HepG2 (cell line): ENCODE data around the gene NEDD1. TPM values are rescaled to one million over a fixed set of nuclear protein-coding genes. Genes with fewer than 3 reads are reported as not detected.

Experiments
- ATAC-seq: fragments of 200-7000 bp; cut with Tn5 transposase; 3 replicates; pipeline ENCODE4 v1.9.1; 2020; ENCODE audit warnings: mild to moderate bottlenecking, moderate library complexity
- BruUV-seq: library from RNA; stranded (reverse); fragments of 400-500 nt; replicated peaks from 2 replicates; lab custom pipeline; 2021; lab: Mats Ljungman, UMichigan
- CTCF ChIA-PET: fragments of 300-600 bp; formaldehyde crosslinking; extraction: SDS; loops from one replicate; lab custom pipeline; 2021; ENCODE audit warnings: low total read pairs, inconsistent platforms, low intra/inter-chr PET ratio; lab: Yijun Ruan, JAX
- POLR2A ChIA-PET: fragments of 350-600 bp; sonication (Branson Sonifier 250); formaldehyde crosslinking; loops from one replicate; lab custom pipeline; 2020; ENCODE audit warnings: antibody characterized with exemption, inconsistent platforms; lab: Yijun Ruan, JAX
- DNase-seq: peaks from one replicate; pipeline ENCODE4 v3.0.0-alpha.2; 2015; ENCODE audit warnings: low spot score
- FAIRE-seq: peaks from 3 replicates; lab custom pipeline; 2011; peaks lifted over from hg19 to GRCh38; lab: Jason Lieb, UNC
- H2AFZ ChIP-seq: one replicate; pipeline ENCODE4 v1.6.1; 2011; ENCODE audit warnings: low read length, inconsistent platforms
- H3K27ac ChIP-seq: fragments of 300-600 bp; 3 replicates; pipeline ENCODE4 v1.8.0; 2011; ENCODE audit warnings: mixed run types, mild to moderate bottlenecking, mixed read lengths, low read length, inconsistent platforms; ENCODE audit not compliant: insufficient read depth; ENCODE audit errors: extremely low read length
- H3K27me3 ChIP-seq, 2 experiments: fragments of 200-600 bp in 1 of 2; 2 replicates in 1 of 2; 3 replicates in 1 of 2; pipeline versions ENCODE4 v1.6.0 to v1.8.0; 2011; ENCODE audit warnings: low read length in 2 of 2, mild to moderate bottlenecking in 2 of 2, moderate library complexity in 2 of 2, inconsistent platforms in 1 of 2; ENCODE audit not compliant: insufficient read depth in 2 of 2, control insufficient read depth in 1 of 2
- H3K36me3 ChIP-seq, 2 experiments: fragments of 200-600 bp in 1 of 2; replicated peaks in 1 of 2; 2 replicates in 1 of 2; 3 replicates in 1 of 2; pipeline versions ENCODE4 v1.5.1 to v1.8.0; 2011; ENCODE audit warnings: low read length in 2 of 2, inconsistent platforms in 1 of 2; ENCODE audit not compliant: insufficient read depth in 2 of 2, control insufficient read depth in 1 of 2
- H3K4me1 ChIP-seq: 2 replicates; pipeline ENCODE4 v1.5.1; 2012; ENCODE audit warnings: low read length, inconsistent platforms; ENCODE audit not compliant: insufficient read depth
- H3K4me2 ChIP-seq: 2 replicates; pipeline ENCODE4 v1.6.0; 2011; ENCODE audit warnings: low read depth, low read length, inconsistent platforms
- H3K4me3 ChIP-seq, 3 experiments: fragments of 200-600 bp in 1 of 3; sonication (generic), shearing (Covaris generic) in 1 of 3; replicated peaks in 1 of 3; 2 replicates each; pipeline ENCODE4 v1.5.1; 2011 to 2016; ENCODE audit warnings: low read length in 3 of 3, inconsistent platforms in 2 of 3, low read depth in 2 of 3, mild to moderate bottlenecking in 2 of 3, control low read depth in 1 of 3, mixed read lengths in 1 of 3; ENCODE audit not compliant: insufficient read depth in 1 of 3
- H3K79me2 ChIP-seq: one replicate; pipeline ENCODE4 v1.6.1; 2011; ENCODE audit warnings: low read length, inconsistent platforms; ENCODE audit not compliant: insufficient read depth
- H3K9ac ChIP-seq: 2 replicates; pipeline ENCODE4 v1.6.0; 2011; ENCODE audit warnings: mild to moderate bottlenecking, low read depth, low read length, inconsistent platforms; ENCODE audit not compliant: insufficient read depth
- H3K9me3 ChIP-seq: 2 replicates; pipeline ENCODE4 v1.5.1; 2012; ENCODE audit warnings: mild to moderate bottlenecking, low read length
- H4K20me1 ChIP-seq: 2 replicates; pipeline ENCODE4 v1.6.0; 2011; ENCODE audit warnings: inconsistent platforms, mild to moderate bottlenecking, low read length, moderate library complexity; ENCODE audit not compliant: insufficient read depth
- ELF4 ChIP-seq: sonication (generic); formaldehyde crosslinking; IDR thresholded peaks from 2 replicates; pipeline ENCODE4 v1.5.0; 2020; ENCODE audit warnings: missing genetic modification reagents, mild to moderate bottlenecking, moderate library complexity, borderline replicate concordance
- MAX ChIP-seq: IDR thresholded peaks from 2 replicates; pipeline ENCODE4 v1.6.1; 2012; ENCODE audit warnings: inconsistent platforms
- MIER3 ChIP-seq: IDR thresholded peaks from 2 replicates; pipeline ENCODE4 v1.6.1; 2016; ENCODE audit warnings: missing compliant biosample characterization, borderline replicate concordance
- RBM39 ChIP-seq: fragments of 200-400 bp; formaldehyde crosslinking; IDR thresholded peaks from one replicate; pipeline ENCODE4 v1.6.1; 2018; ENCODE audit warnings: antibody characterized with exemption, mild to moderate bottlenecking, low read depth, low read length; ENCODE audit not compliant: poor library complexity, severe bottlenecking
- TBX2 ChIP-seq: sonication (generic); formaldehyde crosslinking; IDR thresholded peaks from 2 replicates; pipeline ENCODE4 v1.5.0; 2020; ENCODE audit warnings: missing genetic modification reagents, mild to moderate bottlenecking, borderline replicate concordance
- ZBTB10 ChIP-seq: sonication (generic); formaldehyde crosslinking; IDR thresholded peaks from 2 replicates; pipeline ENCODE4 v1.4.0; 2020; ENCODE audit warnings: missing genetic modification reagents, borderline replicate concordance
- ZNF354B ChIP-seq: sonication (generic); formaldehyde crosslinking; IDR thresholded peaks from 2 replicates; pipeline ENCODE4 v1.8.0; 2022; ENCODE audit warnings: mild to moderate bottlenecking, missing genetic modification reagents
- ZNF367 ChIP-seq: sonication (generic); formaldehyde crosslinking; IDR thresholded peaks from 2 replicates; pipeline ENCODE4 v1.4.0; 2020; ENCODE audit warnings: missing genetic modification reagents, borderline replicate concordance
- ZNF44 ChIP-seq: sonication (generic); formaldehyde crosslinking; IDR thresholded peaks from 2 replicates; pipeline ENCODE4 v1.5.1; 2020; ENCODE audit warnings: mild to moderate bottlenecking, missing genetic modification reagents
- ZNF546 ChIP-seq: sonication (generic); formaldehyde crosslinking; conservative IDR thresholded peaks from 2 replicates; pipeline ENCODE4 v1.8.1; 2023; ENCODE audit warnings: mild to moderate bottlenecking, missing genetic modification reagents
- ZNF766 ChIP-seq: sonication (generic); formaldehyde crosslinking; IDR thresholded peaks from 2 replicates; pipeline ENCODE4 v1.5.0; 2020; ENCODE audit warnings: missing genetic modification reagents, borderline replicate concordance
- ZNF781 ChIP-seq: sonication (generic); formaldehyde crosslinking; IDR thresholded peaks from 2 replicates; pipeline ENCODE4 v1.5.1; 2020; ENCODE audit warnings: borderline replicate concordance, mild to moderate bottlenecking, missing genetic modification reagents; ENCODE audit errors: not compliant biosample characterization
- ZSCAN29 ChIP-seq: sonication (generic); formaldehyde crosslinking; conservative IDR thresholded peaks from 2 replicates; pipeline ENCODE4 v1.4.0; 2020; ENCODE audit warnings: mild to moderate bottlenecking, missing genetic modification reagents
- WGBS: methylation state at CpG from one replicate; pipeline ENCODE4 v1.1.6; 2017; ENCODE audit warnings: low lambda C conversion rate; 5-methylcytosine and 5-hydroxymethylcytosine counted together
- in situ Hi-C: cut with HindIII; loops from 2 replicates; pipeline ENCODE4 v1.10.0; 2017; ENCODE audit warnings: low pct_unique_long_range_greater_than_20kb; ENCODE audit not compliant: extremely low pct_ligation_motif_present
- intact Hi-C: fragments of 100-400 bp; cut with micrococcal nuclease; formaldehyde crosslinking; loops from one replicate; pipeline ENCODE4 v1.10.0; 2022; ENCODE audit not compliant: unreplicated experiment
- polyA plus RNA-seq, 8 experiments: library from polyadenylated mRNA; depleted of rRNA in 3 of 8; stranded (reverse) in 7 of 8; unstranded in 1 of 8; fragments of >200 nt; fragmentation: Illumina TruSeq in 4 of 8; extraction: Trizol in 4 of 8; gene quantifications; 2 replicates each; pipeline versions ENCODE4 v1.2.1 to v1.2.3, GENCODE V29; 2011 to 2016; ENCODE audit warnings: low read depth in 4 of 8, missing spikeins in 1 of 8, mixed read lengths in 1 of 8; ENCODE audit not compliant: insufficient read depth in 1 of 8
- total RNA-seq, 5 experiments: library from RNA; depleted of rRNA; stranded (reverse); fragments of >200 nt; fragmentation: Illumina TruSeq; extraction: Trizol; gene quantifications; 2 replicates each; pipeline ENCODE4 v1.2.3, GENCODE V29; 2016; ENCODE audit warnings: low read depth in 1 of 5
- TF ChIP-seq, protein P1 (sequence below): IDR thresholded peaks from 2 replicates; pipeline ENCODE4 v1.6.1; 2016; ENCODE audit warnings: control low read depth
- TF ChIP-seq, protein P2 (sequence below): sonication (generic); formaldehyde crosslinking; IDR thresholded peaks from 2 replicates; pipeline ENCODE4 v1.4.0; 2020; ENCODE audit warnings: mild to moderate bottlenecking, missing genetic modification reagents

The NEDD1 gene
- total and polyA plus RNA-seq, 2 of the 13 experiments (the other 11 are each of a cell fraction or from before 2014, with no cell fraction given) = 11.2 to 21.5 TPM

DNA sequence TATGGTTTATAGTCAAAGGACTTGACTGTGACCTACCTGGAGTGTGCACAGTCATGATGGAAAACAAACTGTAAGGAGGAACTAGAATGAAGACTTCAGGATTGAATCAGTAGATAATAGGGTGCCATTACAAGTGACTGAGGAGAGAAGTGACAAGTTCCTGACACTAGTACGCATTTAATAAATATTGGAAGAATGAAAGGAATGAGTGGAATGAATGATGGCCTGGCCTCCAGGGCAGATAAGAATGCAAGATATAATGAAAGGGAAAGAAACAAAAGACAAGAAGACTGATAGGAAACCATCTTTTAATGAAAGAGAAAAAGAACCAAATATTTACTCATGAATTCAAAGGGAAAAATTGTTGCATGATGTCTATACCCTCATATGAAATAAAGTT, 44.7 kb upstream of the NEDD1 start:
- WGBS = 33% methylated on average over 1 of the region's 1 CpG
- H3K27ac ChIP-seq = no peak overlapping the region
- no peak for DNase-seq
- no peak for ATAC-seq
- H3K4me1 ChIP-seq = no peaks in the 10 kb centered on the region
- no peak overlapping the region for H2AFZ ChIP-seq
- ChIA-PET CTCF (no interaction called here), POLR2A (no interaction called here)
- H3K79me2 ChIP-seq = no peaks in the 10 kb centered on the region
- 0 out of 5 replicates have a peak, but pooled peaks cover 0 to 4% of the 10 kb centered on the region in 2 experiments for H3K27me3 ChIP-seq
- no peaks in the 10 kb centered on the region for H3K36me3 ChIP-seq
- in situ Hi-C loops = no loop called here
- H3K4me2 ChIP-seq = no peak overlapping the region
- no peak overlapping the region for H3K9ac ChIP-seq
- no TSS peak for BruUV-seq
- H3K4me3 ChIP-seq = no peak overlapping the region
- no peaks in the 10 kb centered on the region for H3K9me3 ChIP-seq
- FAIRE-seq = no peak
- no peaks in the 10 kb centered on the region for H4K20me1 ChIP-seq
- intact Hi-C loops = no loop called here
- TF ChIP-seq RBM39 (no peak), ZNF44 (CRISPR knock-in tag) (no peak), ELF4 (CRISPR knock-in tag) (no peak), ZNF546 (CRISPR knock-in tag) (no peak), ZNF766 (no peak), ZNF781 (CRISPR knock-in tag) (no peak), TBX2 (CRISPR knock-in tag) (no peak), MAX (no peak), ZBTB10 (CRISPR knock-in tag) (no peak), ZNF354B (no peak), ZNF367 (CRISPR knock-in tag) (no peak), ZSCAN29 (CRISPR knock-in tag) (no peak), MIER3 (CRISPR knock-in tag) (no peak)
- TF ChIP-seq, protein P1, sequence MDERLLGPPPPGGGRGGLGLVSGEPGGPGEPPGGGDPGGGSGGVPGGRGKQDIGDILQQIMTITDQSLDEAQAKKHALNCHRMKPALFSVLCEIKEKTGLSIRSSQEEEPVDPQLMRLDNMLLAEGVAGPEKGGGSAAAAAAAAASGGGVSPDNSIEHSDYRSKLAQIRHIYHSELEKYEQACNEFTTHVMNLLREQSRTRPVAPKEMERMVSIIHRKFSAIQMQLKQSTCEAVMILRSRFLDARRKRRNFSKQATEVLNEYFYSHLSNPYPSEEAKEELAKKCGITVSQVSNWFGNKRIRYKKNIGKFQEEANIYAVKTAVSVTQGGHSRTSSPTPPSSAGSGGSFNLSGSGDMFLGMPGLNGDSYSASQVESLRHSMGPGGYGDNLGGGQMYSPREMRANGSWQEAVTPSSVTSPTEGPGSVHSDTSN (CRISPR knock-in tag) = no peak
- TF ChIP-seq, protein P2, sequence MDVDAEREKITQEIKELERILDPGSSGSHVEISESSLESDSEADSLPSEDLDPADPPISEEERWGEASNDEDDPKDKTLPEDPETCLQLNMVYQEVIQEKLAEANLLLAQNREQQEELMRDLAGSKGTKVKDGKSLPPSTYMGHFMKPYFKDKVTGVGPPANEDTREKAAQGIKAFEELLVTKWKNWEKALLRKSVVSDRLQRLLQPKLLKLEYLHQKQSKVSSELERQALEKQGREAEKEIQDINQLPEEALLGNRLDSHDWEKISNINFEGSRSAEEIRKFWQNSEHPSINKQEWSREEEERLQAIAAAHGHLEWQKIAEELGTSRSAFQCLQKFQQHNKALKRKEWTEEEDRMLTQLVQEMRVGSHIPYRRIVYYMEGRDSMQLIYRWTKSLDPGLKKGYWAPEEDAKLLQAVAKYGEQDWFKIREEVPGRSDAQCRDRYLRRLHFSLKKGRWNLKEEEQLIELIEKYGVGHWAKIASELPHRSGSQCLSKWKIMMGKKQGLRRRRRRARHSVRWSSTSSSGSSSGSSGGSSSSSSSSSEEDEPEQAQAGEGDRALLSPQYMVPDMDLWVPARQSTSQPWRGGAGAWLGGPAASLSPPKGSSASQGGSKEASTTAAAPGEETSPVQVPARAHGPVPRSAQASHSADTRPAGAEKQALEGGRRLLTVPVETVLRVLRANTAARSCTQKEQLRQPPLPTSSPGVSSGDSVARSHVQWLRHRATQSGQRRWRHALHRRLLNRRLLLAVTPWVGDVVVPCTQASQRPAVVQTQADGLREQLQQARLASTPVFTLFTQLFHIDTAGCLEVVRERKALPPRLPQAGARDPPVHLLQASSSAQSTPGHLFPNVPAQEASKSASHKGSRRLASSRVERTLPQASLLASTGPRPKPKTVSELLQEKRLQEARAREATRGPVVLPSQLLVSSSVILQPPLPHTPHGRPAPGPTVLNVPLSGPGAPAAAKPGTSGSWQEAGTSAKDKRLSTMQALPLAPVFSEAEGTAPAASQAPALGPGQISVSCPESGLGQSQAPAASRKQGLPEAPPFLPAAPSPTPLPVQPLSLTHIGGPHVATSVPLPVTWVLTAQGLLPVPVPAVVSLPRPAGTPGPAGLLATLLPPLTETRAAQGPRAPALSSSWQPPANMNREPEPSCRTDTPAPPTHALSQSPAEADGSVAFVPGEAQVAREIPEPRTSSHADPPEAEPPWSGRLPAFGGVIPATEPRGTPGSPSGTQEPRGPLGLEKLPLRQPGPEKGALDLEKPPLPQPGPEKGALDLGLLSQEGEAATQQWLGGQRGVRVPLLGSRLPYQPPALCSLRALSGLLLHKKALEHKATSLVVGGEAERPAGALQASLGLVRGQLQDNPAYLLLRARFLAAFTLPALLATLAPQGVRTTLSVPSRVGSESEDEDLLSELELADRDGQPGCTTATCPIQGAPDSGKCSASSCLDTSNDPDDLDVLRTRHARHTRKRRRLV (CRISPR knock-in tag) = no peak
